DMS153 (cell line): Measurements from ENCODE around the gene TMEM14A.

Experiments used
- DNase-seq: peaks from one replicate; lab custom pipeline; 2025; lab: John Stamatoyannopoulos, UW

The TMEM14A gene

GRCh38 chr6:52736145-52736544 lies 65.2 kb downstream of the TMEM14A start:
- DNase-seq: no peak
